ENCODE measurements around the gene RAB36. TPM values are rescaled to one million over a fixed set of nuclear protein-coding genes. Genes with fewer than 3 reads are reported as not detected.

Gene RAB36
- polyA plus RNA-seq, 2 of the 4 experiments (the other 2 are of a cell fraction): 2.5 to 4.0 TPM

- no peak for FAIRE-seq
- ChIA-PET POLR2A (no interaction called here), CTCF (interaction anchor here (1.2 kb wide), 1 partner anchor 188 kb away, joined by 3 read pairs; no protein-coding TSS in a partner anchor)
- DNase-seq (ENCODE audit: low read depth in 1 of 2, low spot score in 1 of 2): no peak
- H3K9me3 ChIP-seq: no peaks in the 10 kb centered on the region
- H3K4me1 ChIP-seq: peaks cover 20% of the 10 kb centered on the region; the same call in 1 of the 3 replicates
- H3K27ac ChIP-seq: peak overlapping the region in 1 of 2 experiments; percentile 92; a peak in 2 of 6 replicates
- H3K4me3 ChIP-seq: no peak overlapping the region
- H3K4me2 ChIP-seq: no peak overlapping the region
- no peak for ATAC-seq
- WGBS (ENCODE audit: missing lambda C conversion rate): 96% methylated on average over 1 of the region's 1 CpG
- TF ChIP-seq RFX5 (IDR thresholded peaks at IDR 0.05) (no peak), ZC3H11A (IDR thresholded peaks at IDR 0.05) (peak; percentile 36)
These were observed 2.2 kb upstream of the RAB36 start for GRCh38 chr22:23143119-23143518.

GRCh38 chr22:23144432-23144831 lies 845 bp upstream of the RAB36 start:
- CTCF ChIA-PET: interaction anchor here (0.5 to 1.7 kb wide), 5 partner anchors 15 to 189 kb away, joined by 3 to 4 read pairs (median 3); no protein-coding TSS in a partner anchor
- ATAC-seq: no peak
- DNase-seq (ENCODE audit: low read depth in 1 of 2, low spot score in 1 of 2): no peak
- POLR2A ChIA-PET: interaction anchor here (0.8 kb wide), 1 partner anchor 17 kb away, joined by 5 read pairs; no protein-coding TSS in a partner anchor
- FAIRE-seq: no peak
- H3K4me1 ChIP-seq: peaks cover 20% of the 10 kb centered on the region; the same call in 1 of the 3 replicates
- H3K27ac ChIP-seq: peak overlapping the region; percentile 59 to 77
- no peak for TF ChIP-seq CHD2 (IDR thresholded peaks at IDR 0.05; ENCODE audit: low read length, partially characterized antibody)
- TF ChIP-seq MAX (IDR thresholded peaks at IDR 0.05): no peak
- no peak for TF ChIP-seq HOXB5 (CRISPR knock-in tag; IDR thresholded peaks at IDR 0.05)
- no peak for TF ChIP-seq MAFK (IDR thresholded peaks at IDR 0.05; ENCODE audit: partially characterized antibody)
- no peak for TF ChIP-seq USF2 (IDR thresholded peaks at IDR 0.05)
- no peak for TF ChIP-seq REST (IDR thresholded peaks at IDR 0.05)
- no peak for TF ChIP-seq SREBF2 (IDR thresholded peaks at IDR 0.05)
- no peak for TF ChIP-seq RARB (CRISPR knock-in tag; IDR thresholded peaks at IDR 0.05)
- H3K4me3 ChIP-seq: peak overlapping the region; percentile 56
- WGBS (ENCODE audit: missing lambda C conversion rate): 95% methylated on average over 4 of the region's 4 CpGs
- no peaks in the 10 kb centered on the region for H3K9me3 ChIP-seq
- H3K4me2 ChIP-seq: peak overlapping the region; percentile 95

GRCh38 chr22:23145878-23146470 lies 697 bp downstream of the RAB36 start:
- no peak for ATAC-seq
- Histone ChIP-seq H3K4me3 (peak overlapping the region; percentile 56), H3K4me1 (peaks cover 20% of the 10 kb centered on the region; the same call in 1 of the 3 replicates), H3K4me2 (peak overlapping the region; percentile 95), H3K27ac (peak overlapping the region; percentile 69 to 82), H3K9me3 (no peaks in the 10 kb centered on the region)
- WGBS (ENCODE audit: missing lambda C conversion rate): 24% methylated on average over 2 of the region's 2 CpGs
- TF ChIP-seq RCOR1 (IDR thresholded peaks at IDR 0.05; ENCODE audit: low read depth, low read length) (no peak), JUNB (IDR thresholded peaks at IDR 0.05) (no peak), CBX2 (IDR thresholded peaks at IDR 0.05; ENCODE audit: borderline replicate concordance, low read depth) (no peak), RNF2 (IDR thresholded peaks at IDR 0.05; ENCODE audit: borderline replicate concordance, low read depth) (no peak)
- POLR2A ChIA-PET: no interaction called here
- no peak for DNase-seq (ENCODE audit: low read depth in 1 of 2, low spot score in 1 of 2)
- CTCF ChIA-PET: interaction anchor here (0.8 to 2.0 kb wide), 4 partner anchors 10 to 187 kb away, joined by 3 to 8 read pairs (median 6); no protein-coding TSS in a partner anchor
- FAIRE-seq: no peak
